LHCN-M2 (cell line): Measurements from ENCODE around the gene MRPL16. TPM values are rescaled to one million over a fixed set of nuclear protein-coding genes. Genes with fewer than 3 reads are reported as not detected.
A peak's percentile ranks its signal among the peaks of the same experiment; 100 is the strongest.
"Not testable (repeated sequence)": the region's sequence is repeated elsewhere in the genome, so short reads cannot be mapped to it uniquely, and the experiment has no call there.

ENCODE experiments used
- DNase-seq: peaks from one replicate; pipeline ENCODE4 v3.0.0-alpha.2; 2012; ENCODE audit warnings: low read depth
- polyA plus RNA-seq: library from polyadenylated mRNA; unstranded; fragments of >200 nt; gene quantifications from one replicate; pipeline ENCODE4 v1.2.1, GENCODE V29; 2012; ENCODE audit warnings: missing spikeins
- total RNA-seq: library from RNA; depleted of rRNA; stranded (reverse); fragments of >200 nt; gene quantifications from 2 replicates; pipeline ENCODE4 v1.2.3, GENCODE V29; 2014; rRNA removed

Gene MRPL16
- 39.6 and 48.0 TPM in 2 replicates for total RNA-seq
- polyA plus RNA-seq = 47.2 TPM

DNA sequence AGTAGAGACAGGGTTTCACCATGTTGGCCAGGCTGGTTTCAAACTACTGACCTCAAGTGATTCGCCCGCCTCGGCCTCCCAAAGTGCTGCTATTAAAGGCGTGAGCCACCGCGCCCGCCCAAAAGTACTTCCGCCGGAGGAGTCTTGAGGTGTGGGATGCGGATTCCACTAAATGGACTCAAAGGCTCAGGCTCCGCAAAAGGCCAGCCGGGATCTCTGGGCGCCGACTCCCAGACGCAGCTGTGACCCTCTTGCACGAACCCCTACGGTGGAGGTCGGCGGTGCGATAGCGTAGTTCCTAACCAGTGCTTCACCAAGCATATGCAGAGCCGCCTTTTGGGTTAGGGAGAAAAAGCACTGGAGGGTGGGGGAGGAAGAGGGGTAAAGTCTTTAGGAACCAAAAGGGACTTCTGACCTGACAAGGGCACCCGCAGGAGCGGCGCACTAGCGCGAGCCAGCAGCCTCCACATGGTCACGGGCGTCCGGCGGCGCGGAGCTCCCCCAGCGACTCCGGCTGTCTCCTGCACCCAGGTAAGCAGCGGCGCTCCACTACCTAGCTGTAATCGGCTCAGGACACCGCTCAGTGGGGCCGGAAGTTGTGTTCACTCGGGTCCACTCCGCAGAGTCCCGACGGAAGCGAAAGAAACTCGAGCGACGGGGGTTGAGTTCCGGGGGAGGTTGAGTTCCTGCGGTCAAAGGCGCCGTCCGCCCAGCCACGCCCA, at the start of gene MRPL16:
Gene MRPL16, minus strand, starts transcription at position 590 of the 722 bp plus-strand sequence. Its CDS starts 120 bp downstream, at position 470.
- DNase-seq = peak; percentile 82

DNA sequence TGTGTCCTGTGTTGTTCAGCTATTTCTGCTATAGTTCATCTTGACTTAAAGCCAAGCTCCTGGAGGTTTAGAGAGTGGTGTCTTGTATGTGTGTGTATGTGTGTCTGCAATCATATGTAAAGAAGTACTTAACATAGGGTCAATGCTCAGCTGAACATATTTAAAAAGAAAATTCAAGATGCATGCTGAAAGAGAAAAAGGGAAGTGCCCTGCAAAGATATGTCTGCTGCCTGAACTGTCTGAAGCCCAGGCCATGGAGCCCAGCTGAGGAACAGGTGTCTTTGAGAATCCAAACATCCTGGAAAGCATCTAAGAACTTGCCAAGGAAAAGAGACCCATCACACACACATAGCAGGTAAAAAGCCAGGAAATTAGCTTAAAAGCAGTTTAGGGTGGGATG, 49.1 kb upstream of the MRPL16 start:
- DNase-seq = no peak

DNA sequence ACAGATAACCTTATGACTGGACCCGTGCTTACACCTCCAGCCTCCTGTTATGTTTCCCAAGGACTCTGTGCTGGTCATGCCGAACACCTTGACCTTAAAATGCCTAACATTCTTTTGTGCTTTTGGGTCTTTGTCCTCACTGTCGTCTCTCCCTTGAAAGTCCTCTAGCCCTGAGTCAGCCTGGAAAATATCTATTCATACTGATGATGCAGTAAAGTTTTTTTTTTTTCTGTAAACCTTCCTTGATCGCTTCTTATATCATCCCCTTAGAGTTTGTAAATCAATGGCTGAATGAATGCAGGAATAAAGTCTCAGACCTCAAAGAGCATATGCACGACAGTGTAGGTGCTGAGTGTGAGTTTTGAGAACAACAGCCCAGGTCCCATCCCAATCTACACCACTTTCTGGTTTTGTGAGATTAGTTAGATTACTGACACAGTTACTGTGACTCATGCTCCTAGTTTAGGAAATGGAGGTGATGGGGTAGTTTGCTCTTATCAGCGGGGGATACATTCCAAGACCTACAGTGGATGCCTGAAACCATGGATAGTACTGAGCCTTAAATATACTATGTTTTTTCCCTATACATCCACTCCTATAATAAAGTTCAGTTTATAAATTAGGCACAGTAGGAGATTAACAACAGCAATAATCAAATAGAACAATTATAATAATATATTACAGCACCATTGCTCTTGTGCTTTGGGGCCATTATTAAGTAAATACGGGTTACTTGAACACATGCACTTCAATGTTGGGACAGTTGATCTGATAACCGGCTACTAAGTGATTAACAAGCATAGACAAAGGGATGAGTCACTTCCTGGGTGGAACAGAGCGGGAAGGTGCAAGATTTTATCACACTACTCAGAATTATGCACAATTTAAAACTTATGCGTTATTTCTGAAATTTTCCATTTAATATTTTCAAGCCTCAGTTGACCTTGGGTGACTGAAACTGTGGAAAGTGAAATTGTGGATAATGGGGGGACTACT, 47.2 kb upstream of the MRPL16 start:
- DNase-seq = peak; percentile 1

DNA sequence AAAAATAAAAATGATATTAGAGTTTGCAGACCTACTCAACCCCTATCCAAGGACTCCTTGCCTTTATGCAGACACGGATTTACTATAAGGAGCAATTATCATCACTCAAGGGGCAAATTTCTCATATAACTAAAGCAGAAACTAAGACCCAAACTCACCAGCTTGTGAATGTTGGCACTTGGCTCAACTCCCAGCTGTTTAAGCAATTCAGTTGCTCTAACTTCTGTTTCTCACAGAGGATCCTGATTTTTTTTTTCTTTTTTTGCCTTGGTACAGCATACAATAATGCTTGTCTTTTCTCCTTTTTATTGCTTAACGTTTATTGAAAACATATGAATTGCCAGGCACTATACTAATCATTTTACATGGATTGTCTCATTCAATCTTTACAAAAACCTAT, 44.3 kb upstream of the MRPL16 start:
- DNase-seq = no peak

DNA sequence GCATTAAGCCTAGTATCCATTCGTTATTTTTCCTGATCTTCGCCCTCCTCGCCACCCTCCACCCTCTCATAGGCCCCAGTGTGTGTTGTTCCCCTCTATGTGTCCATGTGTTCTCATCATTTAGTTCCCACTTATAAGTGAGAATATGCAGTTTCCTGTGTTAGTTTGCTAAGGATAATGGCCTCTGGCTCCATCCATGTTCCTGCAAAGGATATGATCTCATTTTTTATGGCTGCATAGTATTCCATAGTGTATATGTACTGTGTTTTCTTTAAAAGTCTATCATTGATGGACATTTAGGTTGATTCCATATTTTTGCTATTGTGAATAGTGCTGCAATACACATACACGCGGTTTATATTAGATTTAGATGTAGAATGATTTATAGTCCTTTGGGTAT, 40.8 kb upstream of the MRPL16 start:
- not testable (repeated sequence) for DNase-seq

DNA sequence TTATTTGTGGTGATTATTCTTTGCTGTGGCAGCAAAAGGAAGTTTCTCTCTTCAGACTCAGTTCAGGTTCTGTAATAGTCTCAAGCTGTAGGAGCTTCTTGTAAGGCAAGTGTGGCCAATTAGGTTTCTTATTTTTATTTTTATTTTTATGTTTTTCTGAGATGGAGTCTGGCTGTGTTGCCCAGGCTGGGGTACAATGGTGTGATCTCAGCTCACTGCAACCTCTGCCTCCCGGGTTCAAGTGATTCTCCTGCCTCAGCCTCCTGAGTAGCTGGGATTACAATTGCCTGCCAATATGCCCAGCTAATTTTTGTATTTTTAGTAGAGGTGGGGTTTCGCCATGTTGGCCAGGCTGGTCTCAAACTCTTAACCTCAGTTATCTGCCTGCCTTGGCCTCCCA, 39.0 kb upstream of the MRPL16 start:
- not testable (repeated sequence) for DNase-seq

DNA sequence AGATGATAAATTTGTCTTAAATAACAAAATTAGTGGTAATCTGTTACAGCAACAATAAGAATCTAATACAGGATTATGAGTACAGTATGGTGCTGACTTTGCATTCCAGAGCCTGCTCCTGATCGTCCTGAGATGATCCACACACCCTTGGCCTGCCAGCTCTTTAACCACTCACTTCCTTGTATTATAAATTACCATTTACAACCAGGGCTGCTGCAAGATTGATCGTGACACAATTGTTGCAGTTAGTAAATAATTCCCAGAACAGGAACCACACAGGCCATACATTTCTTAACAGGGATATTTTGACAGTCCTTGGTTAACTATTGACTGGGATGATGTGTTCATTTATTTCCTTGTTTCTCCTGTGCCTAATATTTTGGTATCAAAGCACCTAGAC, 38.6 kb upstream of the MRPL16 start:
- DNase-seq = no peak

DNA sequence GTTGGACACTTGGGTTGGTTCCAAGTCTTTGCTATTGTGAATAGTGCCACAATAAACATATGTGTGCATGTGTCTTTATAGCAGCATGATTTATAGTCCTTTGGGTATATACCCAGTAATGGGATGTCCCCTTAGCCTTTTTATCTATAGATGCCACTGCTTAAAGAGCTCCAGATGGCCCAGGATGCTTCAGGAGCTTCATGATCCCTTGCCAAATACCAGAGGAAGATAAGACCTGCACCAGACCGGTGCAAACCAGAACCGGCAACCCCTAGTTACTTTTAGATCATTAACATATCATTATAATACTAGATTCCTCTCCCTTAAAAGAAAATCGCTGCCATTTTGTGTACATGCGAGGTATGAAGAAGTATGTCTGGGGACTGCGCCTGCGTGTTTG, 37.9 kb upstream of the MRPL16 start:
- DNase-seq = not testable (repeated sequence)

DNA sequence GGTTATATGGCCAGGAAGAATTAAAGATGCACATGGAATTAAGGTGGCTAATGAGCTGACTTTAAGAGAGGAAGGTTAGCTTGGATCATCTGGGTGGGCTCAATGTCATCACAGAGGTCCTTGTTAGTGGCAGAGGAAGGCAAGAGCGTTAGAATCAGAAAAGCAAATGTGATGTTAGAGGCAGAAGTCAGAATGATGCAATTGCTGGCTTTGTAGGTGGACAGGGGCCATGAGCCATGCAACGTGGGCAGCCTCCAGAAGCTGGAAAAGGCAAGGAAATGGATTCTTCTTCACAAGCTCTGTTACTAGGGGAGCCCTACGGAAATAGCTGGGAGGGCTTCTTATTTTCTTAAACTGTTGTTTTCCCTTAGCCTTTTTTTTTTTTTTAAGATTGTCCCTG, 37.0 kb upstream of the MRPL16 start:
- no peak for DNase-seq

DNA sequence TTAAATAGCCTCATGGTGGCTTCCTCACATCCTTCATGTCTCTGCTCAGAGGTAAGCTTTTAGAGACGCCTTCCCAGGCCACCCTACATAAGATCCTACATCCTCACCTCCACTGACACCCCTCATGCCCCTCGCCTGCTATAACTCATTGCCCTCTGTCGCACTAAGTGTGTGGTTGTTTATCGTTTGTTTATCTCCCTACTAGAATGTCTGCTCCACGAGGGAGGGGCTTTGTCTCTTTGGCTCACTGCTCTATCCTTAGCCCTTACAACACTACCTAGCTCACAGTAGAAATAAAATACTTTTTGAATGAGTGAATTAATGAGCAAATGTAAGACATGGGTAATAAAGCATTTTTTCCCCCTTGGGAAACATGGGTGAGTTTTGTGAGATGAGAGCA, 36.0 kb upstream of the MRPL16 start:
- no peak for DNase-seq

DNA sequence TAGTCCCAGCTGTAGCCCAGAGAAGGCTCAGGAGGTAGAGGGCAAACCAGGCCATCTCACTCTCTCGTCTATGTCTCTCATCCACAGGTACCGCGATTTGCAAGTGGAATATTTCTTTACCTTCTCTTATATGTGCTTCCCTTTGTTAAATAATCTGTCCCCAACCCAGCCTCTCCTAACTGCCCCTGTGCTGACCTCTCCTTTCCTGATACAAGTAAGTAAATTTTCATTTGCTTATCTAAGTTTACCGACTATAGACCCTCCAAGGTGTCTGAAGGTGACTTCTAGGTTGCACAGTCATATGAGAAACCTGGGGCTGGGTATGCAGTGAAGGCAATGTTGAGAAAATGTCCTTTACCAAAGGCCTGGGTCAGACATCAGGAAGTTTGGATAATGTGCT, 34.8 kb upstream of the MRPL16 start, which contains the start of gene CBLIF:
Gene CBLIF, minus strand, starts transcription at position 101 of the 400 bp plus-strand sequence. Its CDS starts 46 bp downstream, at position 55.
- DNase-seq = no peak

DNA sequence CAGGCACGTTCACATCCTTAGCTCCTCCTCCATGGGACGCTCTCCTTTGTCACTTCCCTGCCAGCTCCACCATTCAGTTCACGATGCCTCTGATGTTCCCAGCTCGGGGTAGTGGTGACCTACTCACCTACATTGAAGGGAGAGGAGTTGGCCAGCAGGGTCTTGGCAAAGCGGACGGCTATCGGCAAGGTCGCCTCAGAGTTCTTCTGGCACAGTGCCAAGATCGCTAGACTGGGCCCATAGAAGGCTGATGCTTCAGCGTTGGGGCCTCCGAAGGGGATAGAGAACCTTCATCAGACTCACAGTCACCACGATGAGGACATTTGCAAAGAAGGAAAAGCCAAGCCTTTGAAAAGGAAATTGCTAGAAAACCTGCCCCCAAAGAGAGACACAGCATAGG, 31.7 kb upstream of the MRPL16 start:
- DNase-seq = no peak

DNA sequence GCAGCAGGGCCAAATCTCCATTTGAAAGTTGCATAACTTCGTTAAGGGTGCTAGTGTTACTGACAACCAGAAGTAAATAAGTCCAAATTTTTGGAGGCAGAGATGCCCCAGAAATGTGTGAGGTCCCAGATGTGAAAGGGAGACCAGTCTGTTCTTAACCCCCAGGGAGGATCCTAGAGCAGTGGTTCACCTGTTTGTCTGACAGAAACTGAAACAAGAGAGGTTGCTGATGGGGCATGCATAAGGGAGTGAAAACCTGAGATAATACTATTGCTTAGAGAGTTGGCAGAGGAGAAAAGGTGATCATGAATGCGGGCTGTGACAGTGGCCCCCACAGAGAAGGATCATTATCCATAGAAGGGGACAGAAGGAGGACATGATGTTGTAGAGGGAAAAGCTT, 30.9 kb upstream of the MRPL16 start:
- DNase-seq = no peak

DNA sequence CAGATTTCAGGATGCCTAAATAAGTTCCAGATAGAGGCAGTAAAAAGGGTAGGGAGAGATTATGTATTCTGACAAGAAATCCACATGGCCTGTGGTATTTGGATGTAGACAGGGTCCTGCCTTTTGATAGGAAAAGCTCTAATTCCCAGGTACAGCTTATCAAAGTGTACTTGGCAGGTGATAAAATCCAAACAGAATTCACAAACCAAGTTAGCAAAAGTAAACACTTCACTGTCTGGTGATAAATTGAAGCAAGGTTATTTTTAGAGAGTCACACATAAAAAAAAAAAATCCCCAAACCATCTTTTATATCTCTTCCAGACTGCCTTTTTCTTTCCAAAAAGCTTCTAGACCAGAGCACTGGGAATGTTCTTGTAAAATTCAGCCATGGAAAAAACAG, 29.0 kb upstream of the MRPL16 start:
- no peak for DNase-seq

DNA sequence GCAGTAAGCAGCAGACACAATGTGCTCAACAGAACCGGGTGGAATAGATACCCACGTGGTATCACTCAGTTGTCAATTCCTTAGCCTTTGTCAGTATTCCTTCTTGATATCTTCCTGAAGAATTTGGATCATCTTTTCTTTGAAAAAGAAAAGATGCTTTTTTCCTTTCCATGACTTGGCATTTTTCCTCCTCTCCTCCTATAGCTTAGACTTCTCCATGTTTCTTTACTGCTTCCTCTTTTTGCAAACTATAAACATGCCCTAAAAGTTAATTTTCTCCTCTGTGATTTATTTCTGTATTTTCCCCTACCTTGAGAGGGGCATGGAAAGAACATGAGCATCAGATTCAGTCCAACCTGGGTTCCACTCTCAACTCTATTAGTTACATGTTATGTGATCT, 23.0 kb upstream of the MRPL16 start:
- DNase-seq = no peak

DNA sequence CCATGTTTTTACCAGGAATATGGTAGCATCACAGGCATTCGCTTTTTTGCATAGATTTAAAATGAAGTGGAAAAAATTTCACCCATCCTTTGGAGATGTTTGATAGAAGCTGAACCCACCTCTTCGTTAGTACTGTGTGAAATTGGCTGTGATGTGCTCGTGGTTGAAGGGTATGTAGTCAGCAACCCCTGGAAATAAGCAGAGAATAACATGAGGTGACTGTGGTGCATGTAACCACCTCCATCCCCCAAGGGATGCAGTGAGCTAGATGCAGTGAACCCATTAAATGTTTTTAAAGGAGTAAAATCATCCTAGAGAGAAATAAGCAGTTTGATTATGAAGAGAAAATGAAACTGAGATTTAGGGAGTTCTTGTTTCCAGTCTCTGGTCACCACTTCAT, 18.8 kb upstream of the MRPL16 start:
- DNase-seq = no peak

DNA sequence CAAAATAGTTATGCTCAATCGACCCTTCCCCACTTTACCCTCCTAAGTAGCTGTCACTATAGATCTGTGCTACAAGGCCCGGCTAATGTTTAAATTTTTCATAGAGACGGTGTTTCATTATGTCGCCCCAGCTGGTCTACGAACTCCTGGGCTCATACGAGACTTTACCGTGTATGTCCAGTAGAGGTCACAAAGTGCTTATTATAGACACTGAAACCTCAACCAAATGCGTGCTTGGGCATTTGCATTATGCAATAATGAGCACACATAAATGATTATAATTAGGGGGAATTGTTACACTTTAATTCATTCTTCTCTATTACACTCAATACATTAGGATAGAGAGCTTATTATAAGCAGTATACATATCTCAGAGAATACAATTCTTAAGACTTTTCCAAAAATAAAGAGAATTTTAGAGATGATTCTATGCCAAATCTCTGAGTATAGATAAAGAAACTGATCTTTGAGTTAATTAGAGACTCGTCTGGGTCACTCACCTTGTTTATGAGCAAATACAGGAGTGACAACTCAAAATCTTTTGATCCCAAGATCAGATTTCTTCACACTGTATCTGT, 12.5 kb upstream of the MRPL16 start:
- DNase-seq = peak; percentile 57

DNA sequence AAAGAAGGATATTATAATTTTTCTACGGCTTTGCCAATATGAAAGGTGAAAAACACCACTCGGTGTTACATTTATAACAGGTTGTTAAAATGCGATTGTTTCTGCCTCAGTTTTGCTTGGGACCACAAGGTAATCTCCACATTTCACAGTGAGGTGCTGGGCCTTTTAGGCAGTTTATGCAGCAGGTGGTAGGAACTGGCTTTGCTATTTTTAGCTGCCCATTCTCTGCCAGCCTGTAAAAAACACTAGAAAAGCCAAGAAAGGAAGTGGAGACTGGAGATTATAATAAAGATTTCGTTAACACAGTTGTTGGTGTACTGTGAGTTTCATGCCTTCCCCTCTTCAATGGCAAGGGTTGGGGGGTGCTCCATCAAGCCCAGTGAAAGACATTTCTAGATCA, 8.0 kb upstream of the MRPL16 start:
- DNase-seq = no peak

DNA sequence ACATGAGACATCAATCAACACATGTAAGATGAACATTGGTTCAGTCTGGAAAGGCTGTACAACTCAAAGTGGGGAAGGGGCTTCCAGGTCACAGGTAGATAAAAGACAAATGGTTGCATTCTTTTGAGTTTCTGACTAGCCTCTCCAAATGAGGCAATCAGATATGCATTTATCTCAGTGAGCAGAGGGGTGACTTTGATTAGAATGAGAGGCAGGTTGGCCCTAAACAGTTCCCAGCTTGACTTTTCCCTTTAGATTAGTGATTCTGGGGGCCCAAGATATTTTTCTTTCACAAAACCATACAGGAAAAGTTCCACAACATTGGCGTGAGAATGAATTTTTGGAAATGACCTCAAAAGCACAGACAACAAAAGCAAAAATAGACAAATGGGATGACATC, 5.9 kb upstream of the MRPL16 start:
- DNase-seq = not testable (repeated sequence)

DNA sequence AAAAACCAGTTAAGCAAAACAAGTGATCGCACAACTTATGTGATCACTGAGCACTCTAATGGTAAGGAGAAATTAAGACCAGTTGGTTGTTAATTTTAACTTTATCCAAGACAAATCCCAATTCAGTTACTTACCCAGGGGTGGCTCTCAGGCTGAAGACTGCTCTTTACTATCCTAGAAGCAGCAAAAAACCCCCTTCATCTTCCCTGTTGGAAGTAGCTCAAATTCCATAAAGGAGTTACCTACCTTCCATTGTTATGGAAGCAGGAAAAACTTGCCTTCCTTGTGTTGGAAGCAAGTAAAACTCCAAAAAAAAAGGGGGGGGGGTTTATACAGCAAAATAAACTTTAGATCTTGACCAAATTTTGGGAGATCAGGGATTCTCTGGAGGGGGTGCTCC, 5.2 kb upstream of the MRPL16 start:
- no peak for DNase-seq

DNA sequence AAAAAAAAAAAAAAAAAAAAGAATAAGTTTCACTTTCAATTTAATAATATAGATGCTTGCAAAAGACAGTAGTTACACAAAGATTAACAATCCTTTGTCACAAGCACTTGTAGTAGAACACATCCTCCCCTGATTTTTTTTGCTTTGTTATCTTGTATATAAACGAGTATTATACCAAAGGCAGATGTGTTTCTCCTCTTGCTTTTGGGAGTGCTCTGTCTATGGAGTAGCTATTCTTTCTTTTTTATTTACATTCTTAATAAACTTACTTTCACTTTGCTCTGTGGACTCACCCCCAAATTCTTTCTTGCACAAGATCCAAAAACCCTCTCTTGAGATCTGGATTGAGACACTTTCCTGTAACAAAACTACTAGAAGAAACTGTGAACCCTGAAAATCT, 3.4 kb upstream of the MRPL16 start:
- no peak for DNase-seq

DNA sequence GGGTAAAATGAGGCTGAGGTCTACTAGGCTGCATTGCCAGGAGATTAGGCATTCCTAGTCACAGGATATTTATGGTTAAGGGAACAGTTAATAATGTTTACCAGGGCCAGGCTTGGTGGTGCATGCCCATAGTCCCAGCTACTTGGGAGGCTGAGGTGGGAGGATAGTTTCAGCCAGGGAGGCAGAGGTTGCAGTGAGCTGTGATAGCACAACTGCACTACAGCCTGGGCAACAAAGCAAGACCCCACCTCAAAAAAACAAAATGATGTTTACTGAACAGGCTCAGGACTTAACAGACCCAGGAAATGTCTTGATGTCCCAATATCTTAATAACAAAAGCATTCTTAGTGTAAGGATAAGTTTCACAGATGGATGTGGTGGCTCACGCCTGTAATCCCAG, 2.8 kb upstream of the MRPL16 start:
- DNase-seq = no peak
